Cardiac fibroblast (primary cell): ENCODE results near the gene MS4A2.

Experiments used
- DNase-seq, 2 donors: peaks; one replicate each; pipeline versions ENCODE4 v3.0.0 to v3.0.0-alpha.2; 2010; ENCODE audit warnings: low read depth in 2 of 2
- H3K4me3 ChIP-seq, 2 donors: replicated peaks in 1 of 2; 1 replicate in 1 of 2; 2 replicates in 1 of 2; pipeline ENCODE4 v1.5.1; 2011; ENCODE audit warnings: low read depth in 2 of 2, low read length in 2 of 2, mild to moderate bottlenecking in 2 of 2, moderate library complexity in 1 of 2
- TF ChIP-seq, protein P1 (sequence below): IDR thresholded peaks from one replicate; pipeline ENCODE4 v1.5.1; 2011; ENCODE audit warnings: low read depth, mild to moderate bottlenecking, low read length, inconsistent platforms

MS4A2 gene

DNA sequence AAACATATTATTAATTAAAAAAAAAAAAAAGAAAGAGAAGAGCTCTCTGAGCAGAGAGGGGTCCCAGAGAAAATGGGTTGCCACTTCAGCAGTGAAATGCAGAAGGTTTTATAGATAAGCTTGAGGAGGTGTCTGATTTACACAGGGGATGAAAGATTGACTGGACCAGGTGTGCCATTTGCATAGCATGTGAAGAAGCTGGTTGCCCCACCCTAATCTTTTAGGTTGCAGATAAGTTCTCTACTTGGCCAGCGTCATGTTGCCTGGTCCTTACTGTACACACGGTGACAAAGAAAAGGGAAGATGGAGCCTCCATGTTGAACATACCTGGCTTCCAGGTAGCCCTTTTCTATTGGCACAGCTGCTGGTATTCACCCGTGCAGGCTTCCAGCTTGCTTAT lies 41.4 kb downstream of the MS4A2 start:
- no peak overlapping the region for H3K4me3 ChIP-seq
- TF ChIP-seq, protein P1, sequence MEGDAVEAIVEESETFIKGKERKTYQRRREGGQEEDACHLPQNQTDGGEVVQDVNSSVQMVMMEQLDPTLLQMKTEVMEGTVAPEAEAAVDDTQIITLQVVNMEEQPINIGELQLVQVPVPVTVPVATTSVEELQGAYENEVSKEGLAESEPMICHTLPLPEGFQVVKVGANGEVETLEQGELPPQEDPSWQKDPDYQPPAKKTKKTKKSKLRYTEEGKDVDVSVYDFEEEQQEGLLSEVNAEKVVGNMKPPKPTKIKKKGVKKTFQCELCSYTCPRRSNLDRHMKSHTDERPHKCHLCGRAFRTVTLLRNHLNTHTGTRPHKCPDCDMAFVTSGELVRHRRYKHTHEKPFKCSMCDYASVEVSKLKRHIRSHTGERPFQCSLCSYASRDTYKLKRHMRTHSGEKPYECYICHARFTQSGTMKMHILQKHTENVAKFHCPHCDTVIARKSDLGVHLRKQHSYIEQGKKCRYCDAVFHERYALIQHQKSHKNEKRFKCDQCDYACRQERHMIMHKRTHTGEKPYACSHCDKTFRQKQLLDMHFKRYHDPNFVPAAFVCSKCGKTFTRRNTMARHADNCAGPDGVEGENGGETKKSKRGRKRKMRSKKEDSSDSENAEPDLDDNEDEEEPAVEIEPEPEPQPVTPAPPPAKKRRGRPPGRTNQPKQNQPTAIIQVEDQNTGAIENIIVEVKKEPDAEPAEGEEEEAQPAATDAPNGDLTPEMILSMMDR: no peak
- no peak for DNase-seq

DNA sequence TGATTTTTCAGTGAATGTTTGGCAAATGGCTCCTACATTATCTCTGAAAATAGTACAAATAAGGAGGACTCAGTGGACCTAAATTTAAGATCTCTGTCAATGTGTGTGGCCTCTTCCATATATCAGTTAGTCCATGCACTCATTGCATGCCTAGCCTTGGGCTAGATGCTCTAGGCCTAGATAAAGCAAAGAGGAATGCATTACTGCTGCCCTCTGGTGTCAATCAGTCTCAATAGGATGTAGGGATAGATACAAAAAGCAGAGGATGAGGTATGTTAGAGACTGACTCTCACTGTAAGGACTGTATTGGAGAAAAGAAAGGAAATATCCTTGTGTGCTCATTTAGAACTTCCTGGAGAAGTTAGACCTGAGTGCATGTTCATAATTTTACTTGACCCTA lies 42.0 kb downstream of the MS4A2 start:
- DNase-seq: peak; percentile 0 to 2
- TF ChIP-seq, protein P1: no peak
- H3K4me3 ChIP-seq: no peak overlapping the region

DNA sequence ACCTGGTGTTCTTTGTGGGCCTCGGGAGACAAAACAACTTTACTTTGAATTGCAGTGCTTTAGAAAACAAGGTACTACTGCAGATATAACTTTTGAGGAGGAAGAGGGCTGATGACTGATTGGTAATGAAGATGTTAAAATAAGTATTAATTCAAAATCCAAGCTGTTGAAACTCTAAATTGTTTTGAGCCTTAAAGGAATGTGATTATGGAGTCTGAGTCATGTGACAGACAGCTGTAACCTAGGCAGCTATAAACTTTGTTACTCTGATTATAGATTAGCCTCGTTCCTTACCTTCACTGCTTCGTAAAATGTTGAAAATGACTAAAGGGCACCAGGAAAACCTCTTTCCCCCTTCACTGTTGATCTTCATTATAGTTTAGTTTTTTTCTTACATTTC lies 43.4 kb downstream of the MS4A2 start:
- TF ChIP-seq, protein P1: no peak

DNA sequence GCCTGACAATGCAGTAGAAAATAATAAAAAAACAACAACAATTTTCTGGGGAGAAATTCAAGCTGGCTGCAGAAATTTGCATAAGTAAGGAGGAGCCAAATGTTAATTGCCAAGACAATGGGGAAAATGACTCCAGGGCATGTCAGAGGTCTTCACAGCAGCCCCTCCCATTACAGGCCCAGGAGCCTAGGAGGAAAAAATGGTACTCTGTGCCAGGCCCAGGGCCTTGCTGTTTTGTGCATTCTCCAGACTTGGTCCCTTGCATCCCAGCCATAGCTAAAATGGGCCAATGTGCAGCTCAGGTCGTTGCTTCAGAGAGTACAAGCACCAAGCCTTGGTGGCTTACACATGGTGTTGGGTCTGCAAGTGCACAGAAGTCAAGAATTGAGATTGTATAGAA lies 45.5 kb downstream of the MS4A2 start:
- TF ChIP-seq, protein P1: no peak
- no peak for DNase-seq
- H3K4me3 ChIP-seq: no peak overlapping the region

More for the DNA sequence above, 43.4 kb downstream of the MS4A2 start:
- H3K4me3 ChIP-seq: no peak overlapping the region
- no peak for DNase-seq

DNA sequence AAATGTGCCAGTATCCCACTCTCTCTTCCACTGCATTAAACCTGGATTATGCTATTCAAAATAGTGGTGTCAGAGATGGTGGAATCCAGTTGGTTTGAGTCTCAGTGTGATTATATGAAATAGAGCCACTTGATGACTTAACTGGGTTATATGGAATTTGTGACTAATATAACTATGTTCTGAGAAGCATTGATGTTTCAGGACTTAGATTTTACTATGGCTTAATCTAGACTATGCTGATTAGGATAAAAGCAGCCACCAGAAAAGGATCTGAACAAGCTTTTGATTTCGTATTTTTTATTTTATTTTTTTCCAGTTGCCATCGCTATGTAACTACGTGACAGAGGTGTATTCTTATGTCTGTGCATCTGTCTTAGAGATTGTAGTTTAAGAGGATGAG lies 55.3 kb downstream of the MS4A2 start:
- no peak for DNase-seq
- TF ChIP-seq, protein P1: no peak

DNA sequence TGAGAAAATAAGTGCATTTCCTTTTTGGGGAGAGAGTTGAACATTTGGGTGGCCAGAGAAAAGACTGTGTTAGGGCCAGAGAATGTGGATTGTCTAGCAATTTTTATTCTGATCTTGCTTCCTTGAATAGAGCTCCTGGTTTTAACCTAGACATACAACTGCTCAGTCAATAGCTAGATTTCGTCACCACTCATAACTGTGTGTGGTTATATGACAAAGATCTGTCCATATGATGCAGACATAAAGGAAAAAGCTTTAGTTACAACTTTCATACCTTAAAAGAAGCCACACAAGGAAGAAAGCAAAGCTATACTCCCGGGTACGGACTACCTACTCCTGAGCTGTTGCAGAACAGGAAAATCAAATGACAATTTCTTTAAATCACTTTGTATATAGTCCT lies 57.2 kb downstream of the MS4A2 start:
- no peak for DNase-seq
- no peak overlapping the region for H3K4me3 ChIP-seq
- TF ChIP-seq, protein P1: no peak

More for the DNA sequence above, 55.3 kb downstream of the MS4A2 start:
- no peak overlapping the region for H3K4me3 ChIP-seq
